Right lobe of liver (tissue), 4 donors: ENCODE results near the gene MLIP.

Experiments
- CTCF ChIP-seq, 4 donors: fragments of 200-600 bp in 3 of 4; fragments of 450-650 bp in 1 of 4; IDR thresholded peaks; one replicate each; pipeline versions ENCODE4 v1.5.1 to v1.8.0; 2016 to 2022; ENCODE audit warnings: antibody characterized with exemption in 4 of 4, mild to moderate bottlenecking in 2 of 4
- POLR2A ChIP-seq: fragments of 450-650 bp; IDR thresholded peaks from one replicate; pipeline ENCODE4 v1.6.1; 2017; ENCODE audit warnings: antibody characterized with exemption, mild to moderate bottlenecking
- donor health status: DM: no; HTN: no; CAD: no.
- donor health status: DM: no; HTN: no; CAD: no.
- donor health status: DM: no; HTN: yes; CAD: no.

GRCh38 chr6:54157405-54157804 lies 46.2 kb downstream of the MLIP start:
- TF ChIP-seq CTCF (IDR thresholded peaks at IDR 0.05) (no peak), POLR2A (no peak)
